GM21447 (cell line): Measurements from ENCODE around the gene TAS2R60.
A peak's percentile ranks its signal among the peaks of the same experiment; 100 is the strongest.
"Not testable (repeated sequence)": the region's sequence is repeated elsewhere in the genome, so short reads cannot be mapped to it uniquely, and the experiment has no call there.

ENCODE experiments used
- ATAC-seq: cut with Tn5 transposase; IDR thresholded peaks from one replicate; pipeline ENCODE4 v1.9.1; 2021; ENCODE audit not compliant: unreplicated experiment

The TAS2R60 gene

DNA sequence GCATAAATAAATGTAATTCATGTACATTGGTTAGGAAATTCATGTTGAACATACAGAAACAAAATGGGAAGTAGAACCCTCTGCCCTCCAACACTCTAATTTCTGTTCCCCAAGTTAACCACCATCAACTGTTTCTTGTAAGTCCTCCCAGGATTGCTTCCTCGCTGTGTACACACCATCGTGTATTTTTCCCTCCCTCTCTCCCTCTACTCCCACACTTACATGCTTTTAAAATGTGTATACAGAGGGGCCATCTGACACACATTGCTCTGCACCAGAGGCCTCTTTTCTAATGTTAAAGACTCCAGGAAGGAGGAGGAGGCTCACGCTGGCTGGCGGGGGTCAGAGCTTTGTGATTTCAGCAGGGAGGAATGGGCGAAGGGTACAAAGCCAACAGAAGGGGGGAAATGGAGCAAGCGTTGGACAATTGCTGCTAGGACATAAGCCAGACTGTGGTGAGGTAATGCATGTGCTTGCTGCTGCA lies 32.7 kb upstream of the TAS2R60 start:
- ATAC-seq, result no peak

DNA sequence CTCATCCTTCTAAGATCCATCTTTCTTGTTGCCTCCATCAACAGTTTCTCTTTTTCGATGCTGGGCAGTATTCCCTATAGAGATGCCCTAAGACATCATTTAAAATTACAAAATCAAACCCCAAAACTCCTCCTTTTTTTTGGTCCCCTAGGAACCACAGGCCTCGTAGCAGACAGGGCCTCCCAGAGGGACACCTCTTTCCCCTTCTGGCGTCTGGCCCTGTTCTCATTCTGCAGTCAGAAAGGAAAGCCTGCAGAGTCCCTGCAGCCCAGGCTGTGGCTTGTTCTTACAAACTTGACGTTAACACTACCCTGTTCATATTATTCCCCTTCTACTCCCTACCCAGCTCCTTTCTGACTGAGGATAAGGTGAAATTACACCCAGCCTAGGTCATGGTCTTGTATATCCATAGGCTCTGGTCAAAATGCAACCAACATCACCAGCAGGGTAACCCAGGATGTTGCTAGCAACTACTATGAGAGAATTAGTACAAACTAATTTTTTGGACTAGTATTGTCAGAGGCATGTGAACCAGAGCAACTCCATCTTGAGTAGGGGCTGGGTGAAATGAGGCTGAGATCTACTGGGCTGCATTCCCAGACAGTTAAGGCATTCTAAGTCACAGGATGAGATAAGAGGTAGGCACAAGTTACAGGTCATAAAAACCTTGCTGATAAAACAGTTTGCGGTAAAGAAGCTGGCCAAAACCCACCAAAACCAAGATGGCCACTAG lies 31.1 kb upstream of the TAS2R60 start:
- no peak for ATAC-seq

DNA sequence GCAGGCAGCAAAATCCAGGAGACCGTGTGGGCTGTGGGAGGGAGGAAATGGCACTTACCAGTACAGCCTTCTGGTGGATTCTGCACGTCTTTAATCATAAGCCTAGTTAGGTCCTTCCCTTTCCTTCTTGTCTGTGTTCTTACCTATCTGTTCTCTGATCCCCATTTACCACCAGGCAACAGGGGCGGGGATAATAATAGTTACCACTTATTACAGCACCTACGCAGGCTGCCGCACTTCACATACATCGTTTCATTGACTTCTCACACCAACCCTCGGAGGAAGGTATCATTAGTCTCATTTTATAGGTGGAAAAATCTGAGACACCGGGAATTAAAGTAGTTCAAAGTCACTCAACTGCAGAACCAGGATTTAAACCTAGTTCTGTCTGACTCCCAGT lies 30.1 kb upstream of the TAS2R60 start:
- ATAC-seq, result no peak

DNA sequence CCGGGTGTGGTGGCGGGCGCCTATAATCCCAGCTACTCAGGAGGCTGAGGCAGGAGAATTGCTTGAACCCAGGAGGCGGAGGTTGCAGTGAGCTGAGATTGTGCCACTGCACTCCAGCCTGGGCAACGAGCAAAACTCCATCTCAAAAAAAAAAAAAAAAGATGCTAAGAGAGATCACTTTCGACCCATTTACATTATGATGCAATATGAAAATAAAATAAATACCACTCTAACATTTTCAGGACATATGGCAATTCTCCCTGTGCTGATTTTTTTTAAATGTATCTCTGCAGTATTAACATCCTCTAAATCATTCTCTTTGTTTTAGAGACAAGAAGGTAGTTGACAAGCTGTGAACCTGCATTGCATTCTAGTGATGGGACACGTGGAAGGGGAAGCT lies 28.0 kb upstream of the TAS2R60 start:
- not testable (repeated sequence) for ATAC-seq

DNA sequence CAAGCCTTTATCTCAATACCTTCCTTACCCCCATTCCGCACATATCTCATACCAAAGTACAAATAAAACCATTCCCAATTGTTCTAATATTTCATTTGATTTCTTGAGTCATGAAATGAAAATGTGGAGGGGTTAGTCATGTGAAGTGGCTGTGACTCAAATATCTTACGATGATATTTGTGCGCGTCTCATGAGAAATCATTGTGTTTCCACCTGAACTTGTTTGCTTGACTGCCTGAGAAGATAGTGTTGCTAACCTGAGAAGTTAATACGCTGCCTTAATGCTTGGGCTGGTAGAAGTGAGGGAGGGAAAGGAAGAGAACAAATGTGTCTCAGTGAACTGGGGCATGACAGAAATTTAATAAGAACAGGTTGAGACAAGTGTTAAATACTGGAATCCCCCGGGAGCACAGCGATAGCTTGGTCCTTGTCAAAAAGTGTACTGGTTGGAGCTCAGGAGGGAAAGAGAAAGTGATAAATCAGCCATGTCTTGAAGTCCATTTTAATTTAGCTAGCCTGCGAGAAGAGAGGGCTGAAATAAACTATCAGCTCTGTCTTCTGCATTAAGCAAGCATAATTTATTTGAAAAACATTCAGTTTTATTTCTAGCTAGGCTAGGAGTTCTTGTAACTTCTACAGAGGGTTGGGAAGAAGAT lies 27.4 kb upstream of the TAS2R60 start:
- ATAC-seq, result no peak

DNA sequence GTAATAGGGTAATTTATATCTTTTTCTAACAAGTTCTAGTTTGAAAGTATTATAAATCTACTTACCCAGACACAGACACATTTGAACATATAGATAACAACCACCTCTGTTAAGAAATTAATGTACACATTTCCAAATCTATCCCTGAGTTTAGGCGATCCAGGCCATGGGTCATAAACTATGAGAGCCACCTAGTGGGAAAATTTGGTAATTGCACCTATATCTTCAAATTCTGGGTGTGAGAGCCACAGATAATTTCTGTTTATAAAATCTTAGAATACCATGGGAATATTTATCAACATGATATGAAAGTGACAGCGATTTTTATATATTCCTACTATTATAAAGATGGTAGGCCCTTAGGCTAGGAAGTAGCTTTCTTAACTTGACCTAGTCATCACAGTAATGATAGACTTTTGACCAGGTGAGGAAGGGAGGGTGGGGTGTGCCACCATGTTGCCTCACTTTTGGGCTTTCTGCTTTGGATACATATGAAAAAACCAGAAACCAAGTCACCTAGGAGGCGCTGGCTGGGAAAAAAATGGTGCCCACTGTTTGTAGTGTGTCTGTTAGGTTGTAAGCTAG lies 26.6 kb upstream of the TAS2R60 start:
- no peak for ATAC-seq

DNA sequence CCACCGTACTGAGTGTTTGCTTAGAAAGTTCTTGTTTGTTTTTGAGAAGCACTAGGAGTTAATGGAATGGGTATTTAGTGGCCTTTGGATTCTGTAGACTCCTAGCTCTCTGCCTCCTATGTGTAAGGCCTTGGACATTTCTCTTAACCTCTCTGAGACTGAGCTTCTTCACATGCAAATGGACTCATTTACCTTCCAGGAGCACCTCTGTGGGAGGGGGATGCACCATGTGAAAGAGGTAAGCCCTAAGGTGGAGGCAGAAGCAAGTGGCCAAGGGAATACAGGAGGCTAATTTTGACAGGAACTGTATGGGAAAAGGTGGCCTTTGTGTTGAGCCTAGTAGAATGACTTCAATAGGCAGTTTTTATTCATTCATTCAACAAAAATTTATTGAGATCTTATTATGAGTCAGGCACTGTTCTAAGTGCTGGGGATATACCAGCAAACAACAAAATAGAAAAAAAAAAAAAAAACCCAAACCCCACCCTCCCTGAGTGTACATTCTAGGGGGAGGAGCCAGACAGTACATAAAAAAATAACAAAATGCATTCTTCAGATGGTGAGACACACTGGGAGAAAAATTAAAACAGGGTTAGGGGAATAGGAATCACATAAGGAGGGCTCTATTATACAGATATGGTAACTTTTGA lies 25.4 kb upstream of the TAS2R60 start:
- ATAC-seq, result no peak

DNA sequence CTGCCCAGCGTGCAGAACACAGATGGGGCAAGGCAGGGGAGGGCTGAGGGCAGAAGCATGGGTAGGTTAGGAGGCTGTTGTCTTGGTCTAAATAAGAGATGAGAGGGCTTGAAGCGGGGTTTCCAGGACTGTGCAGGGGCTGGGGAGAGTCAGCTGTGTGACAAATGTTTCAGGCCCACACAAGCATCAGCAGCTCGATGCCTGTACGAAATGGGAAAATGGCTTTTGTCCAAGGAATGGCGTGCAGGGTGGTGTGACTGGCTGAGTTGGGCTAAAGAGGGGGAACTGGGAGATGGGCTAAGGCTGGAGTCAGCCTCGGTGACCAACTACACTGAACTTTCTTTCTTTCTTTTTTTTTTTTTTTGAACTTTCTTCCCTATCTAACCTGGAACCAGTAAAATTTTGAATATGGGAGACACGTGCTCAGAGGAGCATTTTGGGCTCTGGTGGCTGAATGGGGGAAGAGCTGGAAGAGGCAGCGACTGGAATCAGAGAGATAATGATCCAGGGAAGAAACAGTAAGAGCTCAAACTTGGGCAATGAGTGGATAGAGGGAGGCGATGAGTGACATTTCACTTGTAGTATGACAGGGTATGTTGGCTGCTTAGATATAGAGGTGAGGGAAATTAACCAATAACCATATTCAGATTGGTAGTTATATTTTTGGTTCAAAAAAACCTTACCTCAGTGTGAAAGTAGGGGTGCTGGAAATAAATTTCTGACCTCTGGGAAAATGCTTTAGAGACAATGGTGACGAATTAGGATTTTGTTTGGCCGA lies 24.4 kb upstream of the TAS2R60 start:
- no peak for ATAC-seq

DNA sequence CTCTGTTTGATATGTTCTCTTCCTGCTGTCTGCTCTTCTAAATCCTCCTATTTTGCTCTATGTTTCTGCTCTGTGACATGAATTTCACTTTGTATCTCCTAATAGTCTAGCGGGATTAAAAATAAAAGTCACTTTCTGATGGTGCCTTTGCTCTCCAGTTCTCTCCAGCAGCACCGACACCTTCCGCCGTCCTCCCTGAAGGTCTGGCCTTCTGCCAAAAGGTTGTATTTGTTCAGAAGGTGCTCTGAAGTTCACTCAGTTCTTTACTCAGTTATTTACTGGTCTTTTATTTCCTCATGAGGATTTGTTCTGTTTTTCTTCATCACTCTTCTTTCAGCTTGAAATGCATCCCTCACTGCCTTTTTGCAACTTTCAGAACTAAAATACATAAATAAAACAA lies 23.4 kb upstream of the TAS2R60 start:
- ATAC-seq, result no peak

DNA sequence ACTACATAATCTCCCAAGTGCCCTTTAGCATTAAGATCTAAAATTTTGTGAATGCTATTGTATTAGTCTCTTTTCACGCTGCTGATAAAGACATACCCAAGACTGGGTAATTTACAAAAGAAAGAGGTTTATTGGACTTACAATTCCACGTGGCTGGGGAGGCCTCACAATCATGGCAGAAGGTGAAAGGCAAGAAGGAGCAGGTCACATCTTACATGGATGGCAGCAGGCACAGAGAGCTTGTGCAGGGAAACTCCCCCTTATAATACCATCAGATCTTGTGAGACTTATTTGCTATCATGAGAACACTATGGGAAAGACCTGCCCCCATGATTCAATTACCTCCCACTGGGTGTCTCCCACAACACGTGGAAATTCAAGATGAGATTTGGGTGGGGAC lies 22.6 kb upstream of the TAS2R60 start:
- not testable (repeated sequence) for ATAC-seq

DNA sequence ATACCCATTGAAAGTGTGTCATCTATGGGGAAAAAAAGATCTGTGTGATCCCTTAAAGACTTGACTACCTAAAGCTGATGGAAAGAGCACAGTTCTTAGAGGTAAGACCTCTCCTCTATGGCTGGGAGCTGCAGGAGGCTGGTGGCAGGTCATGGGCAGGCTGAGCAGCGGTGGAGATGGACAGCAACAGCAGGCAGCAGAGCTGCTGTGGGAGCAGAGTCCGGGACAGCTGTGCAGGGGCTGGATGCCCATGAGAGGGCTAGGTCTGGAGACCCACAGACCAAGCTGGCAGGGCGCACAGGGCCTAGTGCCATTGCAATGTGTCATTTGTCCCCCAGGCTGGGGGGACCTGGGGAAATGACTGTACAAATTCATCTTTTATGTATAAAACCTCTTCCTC lies 21.2 kb upstream of the TAS2R60 start:
- ATAC-seq, result no peak

DNA sequence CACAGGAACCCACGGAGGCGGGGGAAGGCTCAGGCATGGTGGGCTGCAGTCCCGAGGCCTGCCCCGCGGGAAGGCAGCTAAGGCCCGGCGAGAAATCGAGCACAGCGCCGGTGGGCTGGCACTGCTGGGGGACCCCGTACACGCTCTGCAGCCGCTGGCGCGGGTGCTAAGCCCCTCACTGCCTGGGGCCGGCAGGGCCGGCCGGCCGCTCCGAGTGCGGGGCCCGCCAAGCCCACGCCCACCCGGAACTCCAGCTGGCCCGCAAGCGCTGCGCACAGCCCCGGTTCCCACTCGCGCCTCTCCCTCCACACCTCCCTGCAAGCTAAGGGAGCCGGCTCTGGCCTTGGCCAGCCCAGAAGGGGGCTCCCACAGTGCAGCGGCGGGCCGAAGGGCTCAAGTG lies 18.8 kb upstream of the TAS2R60 start:
- not testable (repeated sequence) for ATAC-seq

DNA sequence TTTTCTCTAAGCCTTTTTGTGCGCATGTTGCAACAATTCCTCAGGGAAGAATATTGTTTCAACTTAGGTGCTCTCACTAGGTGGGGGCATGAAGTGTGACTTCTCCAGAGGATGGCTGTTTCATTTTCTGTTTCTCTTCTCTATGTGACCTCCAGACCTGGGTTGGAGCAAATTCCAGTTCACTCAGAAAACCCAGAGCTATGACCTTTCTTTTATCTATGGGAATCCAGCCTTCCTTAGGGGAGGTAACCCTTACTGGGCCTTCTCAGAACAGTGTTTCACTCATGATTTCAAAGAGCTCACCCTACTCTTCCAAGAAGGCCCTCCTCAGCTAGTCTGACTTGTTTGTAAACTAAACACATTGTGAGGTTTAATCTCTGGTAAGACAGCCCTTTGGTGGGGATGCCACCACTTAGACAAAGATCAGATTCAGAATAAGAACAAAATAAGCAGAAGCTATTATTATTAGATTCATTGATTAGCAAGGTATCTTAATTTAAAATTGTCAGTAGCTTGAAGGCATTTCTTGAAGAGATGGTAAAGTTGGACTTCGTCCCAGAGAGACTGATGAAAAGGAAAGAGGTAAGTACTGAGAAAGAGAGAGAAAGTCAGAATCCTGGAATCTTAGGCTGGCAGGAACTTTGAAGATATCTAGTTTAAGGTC lies 16.6 kb upstream of the TAS2R60 start:
- ATAC-seq, result no peak

DNA sequence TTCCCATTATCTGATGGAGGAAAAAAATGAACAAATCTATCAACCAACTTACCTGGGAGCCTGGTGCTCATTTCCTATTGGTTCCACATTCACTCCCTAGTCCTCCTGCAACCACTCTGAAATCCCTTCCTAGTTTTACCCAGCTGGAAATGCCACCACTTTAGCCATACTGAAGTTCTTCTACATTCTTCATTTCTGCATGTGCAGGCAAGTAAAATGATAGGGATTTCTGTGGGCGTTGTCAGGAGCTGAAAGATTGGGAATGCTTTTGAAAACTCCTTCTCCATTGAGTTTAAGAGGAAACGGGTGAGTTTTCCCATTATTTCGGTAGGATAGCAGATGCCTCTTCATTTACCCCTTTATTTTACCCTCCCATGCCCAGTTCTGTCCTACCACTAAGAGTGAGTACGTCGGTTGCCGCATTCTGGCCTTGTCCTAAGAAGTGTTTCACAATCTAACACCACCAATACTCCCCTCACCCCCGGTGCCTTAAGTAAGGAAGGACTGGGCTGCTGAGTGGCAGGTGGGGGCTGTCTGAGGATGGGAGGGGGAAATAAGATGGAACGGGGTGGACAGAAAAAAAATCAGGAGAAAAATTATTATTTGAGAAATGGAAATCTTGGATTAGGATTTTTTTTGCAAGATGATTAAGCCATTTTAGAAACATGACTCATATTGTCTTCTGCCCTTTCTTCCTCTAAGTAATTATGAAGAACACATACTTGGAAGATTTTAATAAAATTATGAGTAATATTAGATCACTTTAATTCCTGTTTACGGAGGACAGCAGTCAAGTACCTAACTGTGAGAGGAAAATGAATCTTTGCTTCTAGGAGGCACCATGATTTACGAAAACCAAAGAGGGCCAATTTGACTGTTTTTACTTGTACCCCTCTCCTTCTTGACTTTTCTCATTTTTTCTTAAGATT lies 13.2 kb upstream of the TAS2R60 start:
- no peak for ATAC-seq

DNA sequence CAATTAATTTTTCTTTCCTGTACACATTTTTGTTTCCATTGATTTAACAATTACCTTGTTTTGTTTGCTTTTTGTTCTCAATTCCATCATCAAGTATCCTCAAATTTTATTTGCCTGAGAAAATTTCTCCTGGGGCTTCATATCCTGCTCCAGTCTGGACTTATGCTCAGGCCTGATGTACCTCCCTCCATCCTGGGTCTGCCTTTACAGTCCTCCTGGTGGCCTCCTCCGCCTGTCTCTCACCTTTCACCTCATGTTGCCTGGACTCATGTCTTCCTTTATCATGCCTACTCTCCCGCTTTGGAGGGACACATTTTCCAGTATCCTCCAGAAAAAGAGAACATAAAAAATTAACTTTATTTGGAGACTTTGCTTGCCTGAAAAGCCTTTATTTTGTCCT lies 12.1 kb upstream of the TAS2R60 start:
- ATAC-seq, result no peak

DNA sequence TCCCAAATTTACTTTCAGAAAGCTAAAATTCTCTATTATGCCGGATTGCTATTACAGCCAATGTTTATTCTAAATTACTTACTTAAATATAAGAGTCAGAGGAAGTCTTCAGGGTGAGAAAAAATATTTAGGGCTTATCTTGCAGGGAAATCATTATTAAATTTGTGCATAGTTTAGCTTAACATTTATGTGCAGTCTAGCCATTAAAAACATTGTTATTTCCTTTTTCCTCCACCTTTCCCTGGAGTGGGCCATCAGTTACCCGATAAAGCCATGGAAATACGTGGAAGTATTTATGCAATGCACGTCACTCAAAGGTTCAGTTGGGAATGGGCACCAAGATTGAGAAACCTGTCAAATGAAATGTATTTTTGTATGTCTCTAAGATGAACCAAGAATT lies 9.5 kb upstream of the TAS2R60 start:
- ATAC-seq, result no peak

DNA sequence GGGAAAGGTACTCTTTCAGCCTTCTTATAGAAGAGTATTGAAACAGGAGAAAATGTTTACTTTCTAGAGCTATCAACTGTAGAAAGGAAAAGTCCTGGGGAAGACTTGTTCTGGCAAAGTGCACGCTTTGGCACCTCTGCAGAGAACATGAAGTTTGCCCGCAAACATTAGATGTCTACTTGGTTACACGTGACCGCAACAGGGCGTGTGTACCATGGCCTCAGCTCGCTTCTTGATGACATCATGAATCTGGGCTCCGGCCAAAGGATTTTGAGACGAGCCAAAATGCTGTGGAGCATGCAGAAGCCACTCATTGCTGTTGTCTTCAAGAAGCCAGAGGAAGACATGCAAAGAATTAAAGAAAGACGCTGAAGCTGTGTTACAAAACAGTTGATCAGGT lies 8.6 kb upstream of the TAS2R60 start:
- ATAC-seq, result no peak

DNA sequence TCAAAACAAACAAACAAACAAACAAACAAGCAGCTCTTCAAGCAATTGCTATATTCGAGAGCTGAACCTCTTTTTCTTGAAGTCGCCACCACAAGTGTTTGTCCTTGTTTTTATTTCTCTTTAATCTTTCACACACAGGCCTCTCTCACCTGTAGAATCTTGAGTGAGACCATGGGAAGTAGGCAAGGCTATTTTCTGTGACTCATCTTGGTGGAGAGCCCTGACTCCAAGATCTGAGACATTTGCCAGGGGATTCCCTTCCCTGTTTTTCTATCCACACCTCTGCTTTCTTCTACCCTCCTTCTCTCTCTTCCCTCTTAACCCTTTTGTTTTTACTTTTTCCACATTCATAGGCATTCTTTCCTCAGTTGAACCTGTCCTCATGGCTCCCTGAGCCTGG lies 8.0 kb upstream of the TAS2R60 start:
- no peak for ATAC-seq

DNA sequence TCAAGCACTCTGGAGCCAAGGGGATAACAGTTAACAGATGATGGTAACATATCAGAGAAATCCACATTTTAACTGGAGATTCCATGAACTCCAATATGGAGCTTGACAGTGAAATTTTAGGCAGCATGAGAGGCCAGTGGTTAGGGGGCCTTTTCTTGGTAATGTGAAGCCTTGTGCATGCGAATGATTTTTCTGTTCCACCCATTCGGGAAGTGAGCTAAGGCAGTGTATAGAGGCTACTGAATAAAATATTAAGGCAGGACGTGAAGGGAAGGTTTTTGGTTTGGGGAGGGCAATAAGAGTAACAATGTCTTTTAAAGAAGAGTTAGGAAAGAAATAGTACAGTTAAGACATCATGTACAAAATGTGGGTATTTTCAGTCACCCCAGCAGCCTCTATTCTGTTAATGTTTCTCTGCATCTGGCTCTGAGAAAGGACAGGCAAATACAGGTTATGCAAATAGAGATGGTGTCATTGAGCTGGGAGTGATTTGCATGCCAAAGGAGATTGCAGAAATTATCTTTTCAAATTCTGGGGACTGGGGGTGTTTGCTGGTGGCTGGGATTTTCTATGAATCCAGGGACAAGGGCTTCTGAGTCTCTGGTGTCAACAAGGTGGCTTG lies 6.8 kb upstream of the TAS2R60 start:
- peak; percentile 82 for ATAC-seq
